ENCODE data around the gene OTX2. TPM values are rescaled to one million over a fixed set of nuclear protein-coding genes. Genes with fewer than 3 reads are reported as not detected.

Gene OTX2
- total RNA-seq, 4 donors from 2014 or later = not detected

- intact Hi-C loops (cut with DNase I; ENCODE audit: low total_unique reads) = no loop called here
- Histone ChIP-seq H3K27ac (no peak overlapping the region), H3K4me1 (peaks cover 0 to 9% (median 7%) of the 10 kb centered on the region in 4 donors), H3K27me3 (peaks cover 63% of the 10 kb centered on the region), H3K4me3 (no peak overlapping the region), H3K36me3 (no peaks in the 10 kb centered on the region), H3K9me3 (no peaks in the 10 kb centered on the region)
- in situ Hi-C loops (cut with MboI; ENCODE audit: low pct_ligation_motif_present in 1 of 4, low pct_unique_long_range_greater_than_20kb in 1 of 4, low sequenced_read_pairs in 3 of 4) = no loop called here
- TF ChIP-seq, protein P1, sequence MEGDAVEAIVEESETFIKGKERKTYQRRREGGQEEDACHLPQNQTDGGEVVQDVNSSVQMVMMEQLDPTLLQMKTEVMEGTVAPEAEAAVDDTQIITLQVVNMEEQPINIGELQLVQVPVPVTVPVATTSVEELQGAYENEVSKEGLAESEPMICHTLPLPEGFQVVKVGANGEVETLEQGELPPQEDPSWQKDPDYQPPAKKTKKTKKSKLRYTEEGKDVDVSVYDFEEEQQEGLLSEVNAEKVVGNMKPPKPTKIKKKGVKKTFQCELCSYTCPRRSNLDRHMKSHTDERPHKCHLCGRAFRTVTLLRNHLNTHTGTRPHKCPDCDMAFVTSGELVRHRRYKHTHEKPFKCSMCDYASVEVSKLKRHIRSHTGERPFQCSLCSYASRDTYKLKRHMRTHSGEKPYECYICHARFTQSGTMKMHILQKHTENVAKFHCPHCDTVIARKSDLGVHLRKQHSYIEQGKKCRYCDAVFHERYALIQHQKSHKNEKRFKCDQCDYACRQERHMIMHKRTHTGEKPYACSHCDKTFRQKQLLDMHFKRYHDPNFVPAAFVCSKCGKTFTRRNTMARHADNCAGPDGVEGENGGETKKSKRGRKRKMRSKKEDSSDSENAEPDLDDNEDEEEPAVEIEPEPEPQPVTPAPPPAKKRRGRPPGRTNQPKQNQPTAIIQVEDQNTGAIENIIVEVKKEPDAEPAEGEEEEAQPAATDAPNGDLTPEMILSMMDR (IDR thresholded peaks at IDR 0.05) = no peak
- no peak for TF ChIP-seq POLR2AphosphoS5 (IDR thresholded peaks at IDR 0.05)
- TF ChIP-seq POLR2A (IDR thresholded peaks at IDR 0.05) = no peak
- no peak for TF ChIP-seq EP300 (IDR thresholded peaks at IDR 0.05; ENCODE audit: low read depth)
- DNase-seq = no peak
- WGBS, 2 donors (ENCODE audit: low coverage in 1 of 2) = 90 to 100% methylated on average over 1 of the region's 1 CpG
Measured at GRCh38 chr14:56789955-56790354, 20.3 kb downstream of the OTX2 start.

DNA sequence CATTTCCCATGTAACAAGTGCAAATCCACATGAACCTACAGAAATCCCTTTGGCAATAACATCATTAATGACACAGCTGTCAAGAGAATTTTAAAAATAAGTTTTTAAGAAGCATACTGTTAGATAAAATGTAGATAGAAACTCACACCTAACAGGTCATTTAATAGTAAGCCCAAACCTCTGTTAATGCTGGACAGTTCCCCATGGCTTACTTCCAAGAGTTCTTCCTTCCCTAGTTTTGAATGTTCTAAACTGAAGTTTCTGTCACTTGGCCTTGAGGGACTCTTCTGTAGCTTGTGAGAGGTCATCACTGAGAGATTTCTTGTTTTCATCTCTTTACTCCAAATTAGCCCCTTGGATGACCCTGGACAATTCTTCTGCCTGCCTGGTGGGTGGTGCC is 22.7 kb downstream of the OTX2 start:
- Histone ChIP-seq H3K4me3 (no peak overlapping the region), H3K27me3 (peaks cover 39% of the 10 kb centered on the region), H3K36me3 (no peaks in the 10 kb centered on the region), H3K4me1 (no peaks in the 10 kb centered on the region), H3K27ac (no peak overlapping the region), H3K9me3 (no peaks in the 10 kb centered on the region)
- TF ChIP-seq, protein P1 (IDR thresholded peaks at IDR 0.05) = no peak
- TF ChIP-seq POLR2AphosphoS5 (IDR thresholded peaks at IDR 0.05) (no peak), POLR2A (IDR thresholded peaks at IDR 0.05) (no peak), EP300 (IDR thresholded peaks at IDR 0.05; ENCODE audit: low read depth) (no peak)
- DNase-seq = no peak
- in situ Hi-C loops (cut with MboI; ENCODE audit: low pct_ligation_motif_present in 1 of 4, low pct_unique_long_range_greater_than_20kb in 1 of 4, low sequenced_read_pairs in 3 of 4) (no loop called here), intact Hi-C loops (cut with DNase I; ENCODE audit: low total_unique reads) (no loop called here)

- no peaks in the 10 kb centered on the region for H3K9me3 ChIP-seq
- H3K4me1 ChIP-seq = no peaks in the 10 kb centered on the region
- no peaks in the 10 kb centered on the region for H3K36me3 ChIP-seq
- intact Hi-C loops (cut with DNase I; ENCODE audit: low total_unique reads) (no loop called here), in situ Hi-C loops (cut with MboI; ENCODE audit: low pct_ligation_motif_present in 1 of 4, low pct_unique_long_range_greater_than_20kb in 1 of 4, low sequenced_read_pairs in 3 of 4) (no loop called here)
- 73 to 81% methylated on average over 1 of the region's 1 CpG for WGBS, 2 donors (ENCODE audit: low coverage in 1 of 2)
- TF ChIP-seq POLR2A (IDR thresholded peaks at IDR 0.05) (no peak), POLR2AphosphoS5 (IDR thresholded peaks at IDR 0.05) (no peak)
- no peak overlapping the region for H3K27ac ChIP-seq
- no peak overlapping the region for H3K4me3 ChIP-seq
- peaks cover 18% of the 10 kb centered on the region for H3K27me3 ChIP-seq
- DNase-seq = no peak
Measured at GRCh38 chr14:56782711-56783110, 27.6 kb downstream of the OTX2 start.

DNA sequence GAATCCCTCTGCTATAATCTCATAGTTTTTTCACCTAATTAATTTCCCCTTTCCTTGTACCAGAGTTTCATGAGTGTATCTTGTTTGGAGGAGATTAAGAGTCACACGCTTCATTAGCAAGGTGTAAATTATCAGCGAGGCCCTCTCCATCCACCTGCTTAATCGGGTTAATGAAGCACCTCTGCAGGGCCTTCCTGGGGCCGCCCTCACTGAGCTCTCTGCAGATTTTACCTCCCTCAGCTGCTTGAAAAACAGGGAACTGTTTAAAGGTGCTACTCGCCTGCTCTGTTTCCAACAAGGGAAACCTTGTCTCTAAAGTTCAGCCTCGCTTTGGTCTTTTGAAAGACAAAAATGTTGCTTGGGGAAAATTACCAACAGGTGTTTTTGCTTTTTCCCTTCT is 35.8 kb downstream of the OTX2 start:
- TF ChIP-seq EP300 (IDR thresholded peaks at IDR 0.05; ENCODE audit: low read depth) = no peak
- TF ChIP-seq POLR2A (IDR thresholded peaks at IDR 0.05) = no peak
- TF ChIP-seq POLR2AphosphoS5 (IDR thresholded peaks at IDR 0.05) = no peak
- TF ChIP-seq, protein P1 (IDR thresholded peaks at IDR 0.05) = no peak
- Histone ChIP-seq H3K4me1 (no peaks in the 10 kb centered on the region), H3K27me3 (peaks cover 5% of the 10 kb centered on the region), H3K27ac (no peak overlapping the region), H3K36me3 (no peaks in the 10 kb centered on the region), H3K4me3 (no peak overlapping the region), H3K9me3 (no peaks in the 10 kb centered on the region)
- intact Hi-C loops (cut with DNase I; ENCODE audit: low total_unique reads) = no loop called here
- in situ Hi-C loops (cut with MboI; ENCODE audit: low pct_ligation_motif_present in 1 of 4, low pct_unique_long_range_greater_than_20kb in 1 of 4, low sequenced_read_pairs in 3 of 4) = no loop called here
- no peak for DNase-seq
- WGBS, 2 donors (ENCODE audit: low coverage in 1 of 2) = 56 to 65% methylated on average over 6 of the region's 6 CpGs

- no peak for DNase-seq
- Histone ChIP-seq H3K36me3 (no peaks in the 10 kb centered on the region), H3K27ac (no peak overlapping the region), H3K4me3 (no peak overlapping the region), H3K4me1 (no peaks in the 10 kb centered on the region), H3K9me3 (no peaks in the 10 kb centered on the region), H3K27me3 (no peaks in the 10 kb centered on the region)
- TF ChIP-seq, protein P1 (IDR thresholded peaks at IDR 0.05) = no peak
- TF ChIP-seq POLR2AphosphoS5 (IDR thresholded peaks at IDR 0.05) (no peak), EP300 (IDR thresholded peaks at IDR 0.05; ENCODE audit: low read depth) (no peak), POLR2A (IDR thresholded peaks at IDR 0.05) (no peak)
- in situ Hi-C loops (cut with MboI; ENCODE audit: low pct_ligation_motif_present in 1 of 4, low pct_unique_long_range_greater_than_20kb in 1 of 4, low sequenced_read_pairs in 3 of 4) (no loop called here), intact Hi-C loops (cut with DNase I; ENCODE audit: low total_unique reads) (no loop called here)
Measured at GRCh38 chr14:56770512-56770911, 39.8 kb downstream of the OTX2 start.

All from transverse colon (tissue), 4 donors.